ENCODE measurements around the gene ZNF30.
"Not testable (repeated sequence)": the region's sequence is repeated elsewhere in the genome, so short reads cannot be mapped to it uniquely, and the experiment has no call there.

GRCh38 chr19:34992582-34992981 lies 65.9 kb downstream of the ZNF30 start:
- TF ChIP-seq CTCF (IDR thresholded peaks at IDR 0.05; ENCODE audit: low read depth, low read length); EZH2phosphoT487 (IDR thresholded peaks at IDR 0.05; ENCODE audit: low read depth): not testable (repeated sequence)
